Measurements from ENCODE around the gene STAM.

STAM gene

DNA sequence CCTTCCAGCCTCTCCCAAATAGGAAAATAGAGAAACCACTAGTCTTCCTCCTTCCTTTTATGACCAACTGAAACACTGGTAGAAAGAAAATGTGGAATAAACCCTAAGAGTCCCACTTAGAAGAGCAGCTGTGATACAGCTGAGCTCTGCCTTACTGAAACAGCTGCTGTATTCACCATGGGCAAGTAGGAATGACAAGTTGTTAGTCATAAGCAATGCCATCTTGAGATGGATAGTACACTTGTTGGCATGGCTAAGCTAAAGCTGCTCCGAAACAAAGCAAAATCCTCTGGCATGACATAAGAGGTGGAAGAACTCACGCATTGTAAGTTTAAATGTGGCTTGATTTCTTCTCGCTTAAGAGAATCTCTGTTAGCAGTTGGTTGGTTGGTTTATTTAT is 59.8 kb downstream of the STAM start:
- Histone ChIP-seq H2AFZ (ENCODE audit: insufficient read depth, low read length, poor library complexity) (no peak overlapping the region), H3K4ac (ENCODE audit: low read depth, low read length) (no peak overlapping the region), H4K8ac (ENCODE audit: low read depth, low read length) (no peak overlapping the region), H2BK5ac (ENCODE audit: low read depth, low read length, poor library complexity) (no peak overlapping the region), H4K12ac (ENCODE audit: low read depth, low read length) (no peak overlapping the region), H3K23ac (ENCODE audit: low read length) (no peak overlapping the region), H3K36me3 (ENCODE audit: control insufficient read depth in 1 of 2, insufficient read depth in 2 of 2, low read length in 2 of 2) (peaks cover 9 to 13% of the 10 kb centered on the region in 2 experiments), H3K4me2 (ENCODE audit: low read length) (no peak overlapping the region), H2AK5ac (ENCODE audit: low read length) (no peak overlapping the region), H2BK12ac (ENCODE audit: low read length) (no peak overlapping the region), H3K9me3 (ENCODE audit: insufficient read depth, low read depth, low read length) (no peaks in the 10 kb centered on the region), H3K4me3 (ENCODE audit: low read depth, low read length) (no peak overlapping the region), H3K9ac (ENCODE audit: low read length) (no peak overlapping the region), H3K18ac (ENCODE audit: low read length) (no peak overlapping the region), H3K27me3 (ENCODE audit: insufficient read depth, low read length) (no peaks in the 10 kb centered on the region), H3K79me1 (ENCODE audit: low read length) (no peaks in the 10 kb centered on the region), H3K79me2 (ENCODE audit: control insufficient read depth, insufficient read depth, low read length, poor library complexity) (no peaks in the 10 kb centered on the region), H3K4me1 (ENCODE audit: control insufficient read depth in 1 of 2, insufficient read depth in 2 of 2, low read length in 2 of 2) (no peaks in the 10 kb centered on the region), H2BK120ac (ENCODE audit: insufficient read depth, low read length, poor library complexity) (no peak overlapping the region), H4K91ac (ENCODE audit: low read depth, low read length) (no peak overlapping the region), H3K27ac (ENCODE audit: low read depth, low read length) (no peak overlapping the region), H3K14ac (ENCODE audit: low read length) (no peak overlapping the region)
- DNase-seq: no peak
- WGBS (ENCODE audit: extremely low coverage, insufficient coverage, insufficient read length): no CpG with 5 or more reads among the region's 3 CpGs

DNA sequence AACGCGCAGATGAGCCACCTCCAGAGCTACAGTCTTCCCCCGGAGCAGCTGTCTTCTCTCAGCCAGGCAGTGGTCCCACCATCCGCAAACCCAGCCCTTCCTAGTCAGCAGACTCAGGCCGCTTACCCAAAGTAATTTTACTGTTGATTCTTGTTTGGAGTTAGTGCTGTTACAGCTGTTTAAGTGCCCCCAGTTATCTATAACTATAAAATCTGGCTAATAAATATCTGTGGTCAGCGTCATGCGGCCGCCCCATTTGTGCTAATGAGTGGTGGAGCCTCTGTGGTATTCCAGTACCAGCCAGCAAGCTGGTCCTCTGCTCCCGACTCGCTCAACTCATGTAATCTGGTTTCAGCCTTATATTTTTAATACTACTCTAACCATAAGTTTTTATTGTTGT is 64.9 kb downstream of the STAM start:
- Histone ChIP-seq H3K79me1 (ENCODE audit: low read length) (no peaks in the 10 kb centered on the region), H3K9me3 (ENCODE audit: insufficient read depth, low read depth, low read length) (no peaks in the 10 kb centered on the region), H2BK12ac (ENCODE audit: low read length) (no peak overlapping the region), H4K8ac (ENCODE audit: low read depth, low read length) (no peak overlapping the region), H3K36me3 (ENCODE audit: control insufficient read depth in 1 of 2, insufficient read depth in 2 of 2, low read length in 2 of 2) (peaks cover 20 to 22% of the 10 kb centered on the region in 2 experiments), H2AK5ac (ENCODE audit: low read length) (no peak overlapping the region), H3K14ac (ENCODE audit: low read length) (no peak overlapping the region), H3K23ac (ENCODE audit: low read length) (no peak overlapping the region), H3K18ac (ENCODE audit: low read length) (no peak overlapping the region), H3K27me3 (ENCODE audit: insufficient read depth, low read length) (no peaks in the 10 kb centered on the region), H3K4me1 (ENCODE audit: control insufficient read depth in 1 of 2, insufficient read depth in 2 of 2, low read length in 2 of 2) (no peaks in the 10 kb centered on the region), H3K4ac (ENCODE audit: low read depth, low read length) (no peak overlapping the region), H4K91ac (ENCODE audit: low read depth, low read length) (no peak overlapping the region), H3K27ac (ENCODE audit: low read depth, low read length) (no peak overlapping the region), H3K4me3 (ENCODE audit: low read depth, low read length) (no peak overlapping the region), H2BK120ac (ENCODE audit: insufficient read depth, low read length, poor library complexity) (no peak overlapping the region), H3K79me2 (ENCODE audit: control insufficient read depth, insufficient read depth, low read length, poor library complexity) (no peaks in the 10 kb centered on the region), H4K12ac (ENCODE audit: low read depth, low read length) (no peak overlapping the region), H3K9ac (ENCODE audit: low read length) (no peak overlapping the region), H2AFZ (ENCODE audit: insufficient read depth, low read length, poor library complexity) (no peak overlapping the region), H3K4me2 (ENCODE audit: low read length) (no peak overlapping the region), H2BK5ac (ENCODE audit: low read depth, low read length, poor library complexity) (no peak overlapping the region)
- no peak for DNase-seq
- no CpG with 5 or more reads among the region's 10 CpGs for WGBS (ENCODE audit: extremely low coverage, insufficient coverage, insufficient read length)

DNA sequence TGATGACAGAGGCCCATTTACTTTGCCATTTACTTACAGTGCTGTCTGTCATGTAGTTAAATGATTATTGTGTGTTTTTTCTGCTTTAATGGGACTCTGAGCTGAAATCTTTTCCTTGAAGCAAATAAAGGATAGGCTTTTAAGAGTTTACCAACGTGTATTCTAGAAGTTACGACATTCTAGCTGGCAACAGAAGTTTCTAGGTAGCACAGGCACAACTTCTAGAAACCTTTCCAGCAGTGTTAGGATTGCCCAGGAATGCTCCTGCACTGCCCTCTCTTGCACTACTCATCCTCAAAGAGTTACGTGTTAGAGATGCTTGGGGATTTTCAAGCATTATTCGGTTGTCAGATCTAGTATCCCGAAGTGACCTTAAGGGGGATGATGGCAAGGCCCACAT is 65.5 kb downstream of the STAM start:
- peak; percentile 50 for DNase-seq
- Histone ChIP-seq H3K14ac (ENCODE audit: low read length) (no peak overlapping the region), H4K91ac (ENCODE audit: low read depth, low read length) (no peak overlapping the region), H3K9me3 (ENCODE audit: insufficient read depth, low read depth, low read length) (no peaks in the 10 kb centered on the region), H2BK120ac (ENCODE audit: insufficient read depth, low read length, poor library complexity) (no peak overlapping the region), H4K8ac (ENCODE audit: low read depth, low read length) (no peak overlapping the region), H3K4me3 (ENCODE audit: low read depth, low read length) (no peak overlapping the region), H2BK12ac (ENCODE audit: low read length) (no peak overlapping the region), H3K4ac (ENCODE audit: low read depth, low read length) (no peak overlapping the region), H3K9ac (ENCODE audit: low read length) (peak overlapping the region; percentile 48), H3K79me1 (ENCODE audit: low read length) (no peaks in the 10 kb centered on the region), H2AFZ (ENCODE audit: insufficient read depth, low read length, poor library complexity) (no peak overlapping the region), H3K27ac (ENCODE audit: low read depth, low read length) (no peak overlapping the region), H2AK5ac (ENCODE audit: low read length) (no peak overlapping the region), H3K36me3 (ENCODE audit: control insufficient read depth in 1 of 2, insufficient read depth in 2 of 2, low read length in 2 of 2) (peaks cover 21 to 24% of the 10 kb centered on the region in 2 experiments), H3K27me3 (ENCODE audit: insufficient read depth, low read length) (no peaks in the 10 kb centered on the region), H3K18ac (ENCODE audit: low read length) (no peak overlapping the region), H4K12ac (ENCODE audit: low read depth, low read length) (no peak overlapping the region), H3K4me1 (ENCODE audit: control insufficient read depth in 1 of 2, insufficient read depth in 2 of 2, low read length in 2 of 2) (no peaks in the 10 kb centered on the region), H3K4me2 (ENCODE audit: low read length) (no peak overlapping the region), H3K23ac (ENCODE audit: low read length) (no peak overlapping the region), H2BK5ac (ENCODE audit: low read depth, low read length, poor library complexity) (no peak overlapping the region), H3K79me2 (ENCODE audit: control insufficient read depth, insufficient read depth, low read length, poor library complexity) (no peaks in the 10 kb centered on the region)
- no CpG with 5 or more reads among the region's 5 CpGs for WGBS (ENCODE audit: extremely low coverage, insufficient coverage, insufficient read length)

DNA sequence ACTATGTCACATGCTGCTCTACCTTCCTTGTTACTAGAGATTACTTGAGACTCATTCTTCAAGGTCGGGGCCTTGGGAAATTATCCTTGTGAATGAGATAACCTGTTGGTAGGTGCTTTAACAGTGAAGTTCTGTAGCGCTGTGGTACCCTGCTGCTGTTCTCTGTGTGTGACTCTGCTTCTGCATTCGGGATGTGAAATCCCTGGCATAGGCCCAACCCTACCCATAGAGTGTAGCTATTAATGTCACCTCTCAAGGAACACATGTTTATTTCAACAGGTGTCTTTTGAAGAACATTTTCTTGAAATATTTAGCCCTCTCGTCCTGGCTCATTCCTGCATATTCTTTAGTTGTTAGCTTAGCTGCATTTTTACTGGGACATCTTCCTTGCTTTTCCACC is 66.2 kb downstream of the STAM start:
- Histone ChIP-seq H2AFZ (ENCODE audit: insufficient read depth, low read length, poor library complexity) (no peak overlapping the region), H3K9ac (ENCODE audit: low read length) (no peak overlapping the region), H3K9me3 (ENCODE audit: insufficient read depth, low read depth, low read length) (no peaks in the 10 kb centered on the region), H2BK120ac (ENCODE audit: insufficient read depth, low read length, poor library complexity) (no peak overlapping the region), H3K36me3 (ENCODE audit: control insufficient read depth in 1 of 2, insufficient read depth in 2 of 2, low read length in 2 of 2) (peaks cover 22 to 26% of the 10 kb centered on the region in 2 experiments), H3K4me1 (ENCODE audit: control insufficient read depth in 1 of 2, insufficient read depth in 2 of 2, low read length in 2 of 2) (no peaks in the 10 kb centered on the region), H2AK5ac (ENCODE audit: low read length) (no peak overlapping the region), H3K4me2 (ENCODE audit: low read length) (no peak overlapping the region), H3K4me3 (ENCODE audit: low read depth, low read length) (no peak overlapping the region), H3K27me3 (ENCODE audit: insufficient read depth, low read length) (no peaks in the 10 kb centered on the region), H3K18ac (ENCODE audit: low read length) (no peak overlapping the region), H4K8ac (ENCODE audit: low read depth, low read length) (no peak overlapping the region), H3K4ac (ENCODE audit: low read depth, low read length) (no peak overlapping the region), H4K12ac (ENCODE audit: low read depth, low read length) (no peak overlapping the region), H2BK12ac (ENCODE audit: low read length) (no peak overlapping the region), H3K79me1 (ENCODE audit: low read length) (no peaks in the 10 kb centered on the region), H2BK5ac (ENCODE audit: low read depth, low read length, poor library complexity) (no peak overlapping the region), H4K91ac (ENCODE audit: low read depth, low read length) (no peak overlapping the region), H3K27ac (ENCODE audit: low read depth, low read length) (no peak overlapping the region), H3K79me2 (ENCODE audit: control insufficient read depth, insufficient read depth, low read length, poor library complexity) (no peaks in the 10 kb centered on the region), H3K23ac (ENCODE audit: low read length) (no peak overlapping the region), H3K14ac (ENCODE audit: low read length) (no peak overlapping the region)
- DNase-seq: no peak
- WGBS (ENCODE audit: extremely low coverage, insufficient coverage, insufficient read length): no CpG with 5 or more reads among the region's 4 CpGs

Data from trophoblast cell (in vitro differentiated cells and primary cell).